GM10847 (cell line): ENCODE data around the gene IGFBP4.

Experiments
- POLR2A ChIP-seq: IDR thresholded peaks from 2 replicates; pipeline ENCODE4 v1.6.1; 2011; ENCODE audit not compliant: insufficient read length; ENCODE audit errors: extremely low read depth

IGFBP4 gene

DNA sequence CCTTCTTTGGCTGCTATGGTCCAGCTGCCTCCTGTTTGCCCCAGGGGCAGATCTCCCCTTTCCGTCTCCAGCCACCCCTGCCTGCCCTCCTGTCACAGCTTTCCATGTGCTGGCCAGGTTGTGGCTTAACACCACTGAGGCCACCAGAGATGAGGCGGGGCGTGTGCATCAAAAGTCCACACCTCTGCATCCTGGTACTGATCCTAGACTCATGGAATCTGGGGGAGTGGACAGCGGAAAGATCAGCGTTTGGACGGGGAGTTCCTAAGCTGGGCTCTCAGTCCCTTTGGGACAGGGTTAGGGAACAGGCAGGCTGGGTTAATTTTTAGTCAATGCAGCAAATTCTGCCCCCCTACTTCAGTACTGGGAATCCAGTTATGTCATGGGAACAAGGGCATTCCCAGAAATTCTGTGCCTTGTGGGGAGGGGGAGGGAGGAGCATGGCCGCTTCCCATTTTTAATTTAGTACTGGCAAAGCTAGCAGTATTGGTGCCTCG is 3.9 kb downstream of the IGFBP4 start:
- no peak for TF ChIP-seq POLR2A

- no peak for TF ChIP-seq POLR2A
These were observed 4.6 kb downstream of the IGFBP4 start for GRCh38 chr17:40447806-40448205.

- TF ChIP-seq POLR2A = no peak
These were observed 5.0 kb downstream of the IGFBP4 start for GRCh38 chr17:40448213-40448638.

DNA sequence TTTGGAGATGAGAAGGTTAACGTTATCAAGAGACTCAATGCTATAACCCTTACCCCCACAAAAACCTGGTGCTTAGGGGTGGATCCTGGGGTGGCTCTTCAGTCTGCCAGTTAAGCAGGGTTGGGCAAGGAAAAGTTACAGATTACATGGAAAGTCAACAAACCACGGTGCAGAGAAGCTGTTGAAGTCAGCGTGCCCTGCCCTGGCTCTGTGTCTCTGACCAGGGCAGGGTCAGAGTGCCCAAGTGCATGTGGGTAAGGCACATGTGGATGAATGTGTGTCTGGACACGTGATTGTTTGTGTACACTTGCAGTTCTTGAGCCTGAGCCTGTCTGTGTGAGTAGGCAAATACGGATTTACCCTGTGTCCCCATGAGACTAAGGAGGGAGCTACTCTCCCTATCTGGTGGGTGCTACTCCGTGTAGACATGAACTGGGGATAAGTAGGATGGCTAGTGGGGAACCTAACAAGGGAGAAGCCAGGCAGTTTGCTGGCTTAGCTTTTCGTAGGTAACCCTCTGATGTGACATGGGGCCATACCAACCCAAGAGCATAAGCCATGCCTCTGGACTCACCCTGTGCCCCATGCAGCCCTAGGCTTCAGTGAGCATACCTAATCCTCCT is 5.5 kb downstream of the IGFBP4 start:
- no peak for TF ChIP-seq POLR2A

- no peak for TF ChIP-seq POLR2A
These were observed 6.9 kb downstream of the IGFBP4 start for GRCh38 chr17:40450175-40450574.

- TF ChIP-seq POLR2A = no peak
These were observed 8.2 kb downstream of the IGFBP4 start for GRCh38 chr17:40451420-40451819.

GRCh38 chr17:40452216-40452787 is 9.1 kb downstream of the IGFBP4 start:
- TF ChIP-seq POLR2A = no peak

- TF ChIP-seq POLR2A = no peak
These were observed 9.7 kb downstream of the IGFBP4 start for GRCh38 chr17:40452921-40453378.

DNA sequence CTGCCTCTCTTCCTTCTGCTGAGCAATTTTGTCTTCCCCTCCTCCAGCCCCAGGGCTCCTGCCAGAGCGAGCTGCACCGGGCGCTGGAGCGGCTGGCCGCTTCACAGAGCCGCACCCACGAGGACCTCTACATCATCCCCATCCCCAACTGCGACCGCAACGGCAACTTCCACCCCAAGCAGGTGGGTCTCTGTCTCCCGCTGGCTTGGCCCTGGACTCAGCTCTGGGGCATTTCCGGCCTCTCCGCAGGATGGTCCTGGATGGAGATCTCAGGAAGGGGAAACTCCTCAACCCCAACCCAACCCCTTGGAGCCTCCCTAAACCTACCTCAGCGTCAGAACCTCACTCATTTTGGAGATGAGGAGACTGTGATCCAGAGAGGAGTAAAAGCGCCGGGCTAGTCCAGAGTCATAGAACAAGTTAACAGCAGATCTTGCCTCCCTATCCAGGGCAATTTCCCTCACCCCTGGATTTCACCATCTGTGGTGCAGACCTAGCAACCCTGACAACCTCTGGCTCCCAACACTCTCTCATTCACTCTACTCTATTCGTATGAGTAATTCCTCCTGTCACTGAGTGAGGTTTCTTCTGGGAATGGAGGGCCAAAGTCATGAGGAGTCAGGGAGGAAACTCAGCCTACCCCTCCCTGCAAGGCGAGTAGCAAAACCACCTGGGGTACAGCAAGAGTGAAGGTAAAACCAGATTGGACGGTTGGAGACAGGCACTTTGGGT is 10.8 kb downstream of the IGFBP4 start:
- no peak for TF ChIP-seq POLR2A

DNA sequence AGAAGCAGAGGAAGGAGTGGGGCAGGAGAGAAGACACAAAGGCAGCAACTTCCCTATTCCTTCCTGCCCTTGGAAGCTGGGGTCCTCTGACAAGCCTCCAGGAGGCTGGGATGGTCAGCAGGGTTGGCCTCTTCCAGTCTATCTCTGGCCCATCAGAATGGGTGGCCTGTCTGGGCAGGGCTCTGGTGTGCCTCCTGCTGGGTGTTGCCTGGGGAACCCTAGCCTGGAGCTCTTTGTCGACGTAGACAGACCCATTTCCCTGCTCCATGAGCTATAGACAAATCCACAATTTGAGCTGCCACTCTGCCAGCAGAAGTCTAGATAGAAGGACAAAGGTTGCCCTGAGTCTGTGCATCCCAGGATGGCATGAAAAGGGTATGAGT is 11.4 kb downstream of the IGFBP4 start:
- no peak for TF ChIP-seq POLR2A

DNA sequence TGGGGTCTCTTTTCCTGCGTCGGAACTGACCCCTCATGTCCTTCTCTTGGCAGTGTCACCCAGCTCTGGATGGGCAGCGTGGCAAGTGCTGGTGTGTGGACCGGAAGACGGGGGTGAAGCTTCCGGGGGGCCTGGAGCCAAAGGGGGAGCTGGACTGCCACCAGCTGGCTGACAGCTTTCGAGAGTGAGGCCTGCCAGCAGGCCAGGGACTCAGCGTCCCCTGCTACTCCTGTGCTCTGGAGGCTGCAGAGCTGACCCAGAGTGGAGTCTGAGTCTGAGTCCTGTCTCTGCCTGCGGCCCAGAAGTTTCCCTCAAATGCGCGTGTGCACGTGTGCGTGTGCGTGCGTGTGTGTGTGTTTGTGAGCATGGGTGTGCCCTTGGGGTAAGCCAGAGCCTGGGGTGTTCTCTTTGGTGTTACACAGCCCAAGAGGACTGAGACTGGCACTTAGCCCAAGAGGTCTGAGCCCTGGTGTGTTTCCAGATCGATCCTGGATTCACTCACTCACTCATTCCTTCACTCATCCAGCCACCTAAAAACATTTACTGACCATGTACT is 13.2 kb downstream of the IGFBP4 start:
- TF ChIP-seq POLR2A = no peak

- TF ChIP-seq POLR2A = no peak
These were observed 14.1 kb downstream of the IGFBP4 start for GRCh38 chr17:40457369-40457768.

DNA sequence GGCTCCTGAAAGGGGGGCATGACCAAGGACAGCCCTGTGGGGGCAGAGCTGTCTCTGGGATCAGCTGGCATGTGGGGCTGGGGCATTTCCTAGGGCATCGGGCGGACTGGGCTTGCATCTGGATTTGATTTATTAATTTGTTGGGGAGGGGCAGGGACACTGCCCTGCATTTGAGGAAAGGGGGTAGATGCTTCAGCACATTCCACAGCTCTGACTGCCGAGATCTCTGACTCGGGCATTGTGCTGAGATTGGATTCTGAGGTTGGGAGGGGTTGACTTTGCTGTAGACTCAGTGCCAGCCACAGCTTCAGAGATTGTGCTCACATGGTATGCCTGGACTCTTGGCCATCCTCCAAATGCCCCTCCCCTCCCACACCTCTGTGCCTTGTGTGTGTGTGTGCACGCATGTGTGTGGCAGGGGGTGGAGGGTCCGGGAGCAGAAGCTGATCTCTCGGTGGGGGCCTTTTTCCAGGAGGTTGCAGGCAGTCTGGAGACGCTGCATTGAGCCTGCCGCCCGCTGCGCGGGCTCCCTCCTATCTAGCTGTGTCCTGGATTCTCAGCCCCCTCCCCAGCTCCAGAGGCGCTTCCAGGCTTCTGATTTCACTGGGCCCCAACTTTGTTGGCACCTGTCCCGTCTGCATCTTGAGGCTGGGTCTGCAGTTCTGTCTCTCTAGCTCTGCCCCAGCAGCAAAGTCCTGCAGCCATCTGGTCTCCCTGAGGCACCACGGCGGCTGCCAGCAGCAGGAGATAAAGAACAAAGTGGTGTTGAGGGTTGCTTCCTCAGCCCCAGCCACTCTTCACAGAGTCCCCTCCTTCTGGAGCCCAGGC is 14.9 kb downstream of the IGFBP4 start:
- TF ChIP-seq POLR2A = no peak

- no peak for TF ChIP-seq POLR2A
These were observed 15.7 kb downstream of the IGFBP4 start for GRCh38 chr17:40458851-40459482.
